ENCODE data around the gene HRH1. TPM values are rescaled to one million over a fixed set of nuclear protein-coding genes. Genes with fewer than 3 reads are reported as not detected.
A peak's percentile ranks its signal among the peaks of the same experiment; 100 is the strongest.

HRH1 gene
- polyA plus RNA-seq, 1 donor (not counting 4 experiments of a cell fraction or from before 2014, with no cell fraction given) = 13.9 TPM

DNA sequence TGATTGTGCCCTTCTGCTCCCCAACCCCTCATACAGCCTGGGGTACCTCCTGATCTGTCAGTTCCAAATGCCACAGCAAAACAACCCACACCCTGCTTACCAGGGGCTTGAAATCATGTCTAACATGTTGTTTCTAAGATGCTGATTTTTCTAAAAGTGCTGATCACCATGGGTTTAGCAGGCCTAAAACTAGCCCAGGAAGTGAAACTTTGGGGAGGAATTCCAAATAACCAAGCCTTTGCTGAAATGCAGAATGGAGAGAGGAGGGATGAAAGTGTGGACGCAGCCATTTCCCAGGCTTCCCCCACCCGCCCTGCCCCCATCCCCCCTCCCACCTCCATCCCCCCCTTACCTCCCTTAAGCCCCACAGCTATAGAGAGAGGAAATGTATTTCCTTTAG is 2.0 kb upstream of the HRH1 start:
- dilution Hi-C loops (cut with MboI; ENCODE audit: extremely low pct_ligation_motif_present, low sequenced_read_pairs) = no loop called here
- H3K36me3 ChIP-seq (ENCODE audit: control insufficient read depth in 2 of 2, extremely low read depth in 1 of 2, insufficient read depth in 2 of 2, low read length in 2 of 2) = no peaks in the 10 kb centered on the region
- DNase-seq (ENCODE audit: low read depth, low spot score) (no peak), FAIRE-seq (no peak)
- no peak overlapping the region for H3K4me2 ChIP-seq (ENCODE audit: control insufficient read depth, extremely low read depth, insufficient read depth, low read depth, low read length)
- H3K27me3 ChIP-seq (ENCODE audit: control insufficient read depth, extremely low read depth, insufficient read depth, low read length) = no peaks in the 10 kb centered on the region
- TF ChIP-seq, protein P1, sequence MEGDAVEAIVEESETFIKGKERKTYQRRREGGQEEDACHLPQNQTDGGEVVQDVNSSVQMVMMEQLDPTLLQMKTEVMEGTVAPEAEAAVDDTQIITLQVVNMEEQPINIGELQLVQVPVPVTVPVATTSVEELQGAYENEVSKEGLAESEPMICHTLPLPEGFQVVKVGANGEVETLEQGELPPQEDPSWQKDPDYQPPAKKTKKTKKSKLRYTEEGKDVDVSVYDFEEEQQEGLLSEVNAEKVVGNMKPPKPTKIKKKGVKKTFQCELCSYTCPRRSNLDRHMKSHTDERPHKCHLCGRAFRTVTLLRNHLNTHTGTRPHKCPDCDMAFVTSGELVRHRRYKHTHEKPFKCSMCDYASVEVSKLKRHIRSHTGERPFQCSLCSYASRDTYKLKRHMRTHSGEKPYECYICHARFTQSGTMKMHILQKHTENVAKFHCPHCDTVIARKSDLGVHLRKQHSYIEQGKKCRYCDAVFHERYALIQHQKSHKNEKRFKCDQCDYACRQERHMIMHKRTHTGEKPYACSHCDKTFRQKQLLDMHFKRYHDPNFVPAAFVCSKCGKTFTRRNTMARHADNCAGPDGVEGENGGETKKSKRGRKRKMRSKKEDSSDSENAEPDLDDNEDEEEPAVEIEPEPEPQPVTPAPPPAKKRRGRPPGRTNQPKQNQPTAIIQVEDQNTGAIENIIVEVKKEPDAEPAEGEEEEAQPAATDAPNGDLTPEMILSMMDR (optimal IDR thresholded peaks at IDR 0.05 in 1 of 3, IDR thresholded peaks at IDR 0.05 in 1 of 3, conservative IDR thresholded peaks at IDR 0.05 in 1 of 3; ENCODE audit: extremely low read depth in 1 of 3, insufficient read depth in 2 of 3, low read length in 3 of 3) = no peak
- TF ChIP-seq EZH2 (IDR thresholded peaks at IDR 0.05; ENCODE audit: low read length) = no peak
- H3K9me1 ChIP-seq (ENCODE audit: control insufficient read depth, extremely low read depth, insufficient read depth, low read length) = no peaks in the 10 kb centered on the region
- H3K9me3 ChIP-seq (ENCODE audit: control insufficient read depth, low read depth, low read length) = no peaks in the 10 kb centered on the region
- no peak overlapping the region for H3K27ac ChIP-seq (ENCODE audit: control insufficient read depth, insufficient read depth, low read length)
- no peak overlapping the region for H3K4me3 ChIP-seq (ENCODE audit: control insufficient read depth in 2 of 3, extremely low read depth in 1 of 3, insufficient read depth in 2 of 3, low read depth in 1 of 3, low read length in 3 of 3)
- H4K20me1 ChIP-seq (ENCODE audit: control insufficient read depth, extremely low read depth, insufficient read depth, low read length) = no peaks in the 10 kb centered on the region
- peaks cover 14% of the 10 kb centered on the region for H3K4me1 ChIP-seq (ENCODE audit: control insufficient read depth, extremely low read depth, insufficient read depth, low read length)
- peaks cover 12% of the 10 kb centered on the region for H3K79me2 ChIP-seq (ENCODE audit: control insufficient read depth, insufficient read depth, low read length)
- H3K9ac ChIP-seq (ENCODE audit: control insufficient read depth, extremely low read depth, insufficient read depth, low read length) = no peak overlapping the region
- H2AFZ ChIP-seq (ENCODE audit: control insufficient read depth, low read length) = no peak overlapping the region

DNA sequence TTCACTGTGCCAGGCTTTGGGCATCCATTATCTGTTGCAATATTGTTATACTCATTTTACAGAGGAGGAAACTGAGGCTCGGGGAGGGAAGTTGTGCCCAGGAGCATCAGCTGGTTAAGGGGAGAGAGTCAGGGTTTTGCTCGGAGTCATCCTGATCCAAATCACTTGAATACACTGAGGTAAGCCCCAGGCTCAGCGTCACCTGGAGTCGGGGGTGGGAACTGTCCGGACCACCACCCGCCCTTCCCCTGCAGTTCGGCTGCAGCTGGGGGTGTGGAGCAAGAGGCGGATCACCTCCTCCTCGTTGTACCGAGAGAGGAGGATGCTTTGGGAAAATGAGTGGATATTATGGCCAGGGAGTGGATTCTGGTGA is 646 bp downstream of the HRH1 start:
- Histone ChIP-seq H3K4me1 (ENCODE audit: control insufficient read depth, extremely low read depth, insufficient read depth, low read length) (peaks cover 11% of the 10 kb centered on the region), H3K4me2 (ENCODE audit: control insufficient read depth, extremely low read depth, insufficient read depth, low read depth, low read length) (peak overlapping the region; percentile 84), H3K36me3 (ENCODE audit: control insufficient read depth in 2 of 2, extremely low read depth in 1 of 2, insufficient read depth in 2 of 2, low read length in 2 of 2) (no peaks in the 10 kb centered on the region), H3K4me3 (ENCODE audit: control insufficient read depth in 2 of 3, extremely low read depth in 1 of 3, insufficient read depth in 2 of 3, low read depth in 1 of 3, low read length in 3 of 3) (peak overlapping the region; percentile 42 to 73 (median 54)), H4K20me1 (ENCODE audit: control insufficient read depth, extremely low read depth, insufficient read depth, low read length) (no peaks in the 10 kb centered on the region), H3K27me3 (ENCODE audit: control insufficient read depth, extremely low read depth, insufficient read depth, low read length) (no peaks in the 10 kb centered on the region), H3K79me2 (ENCODE audit: control insufficient read depth, insufficient read depth, low read length) (peaks cover 15% of the 10 kb centered on the region), H2AFZ (ENCODE audit: control insufficient read depth, low read length) (peak overlapping the region; percentile 69), H3K9ac (ENCODE audit: control insufficient read depth, extremely low read depth, insufficient read depth, low read length) (peak overlapping the region; percentile 79), H3K27ac (ENCODE audit: control insufficient read depth, insufficient read depth, low read length) (peak overlapping the region; percentile 39), H3K9me1 (ENCODE audit: control insufficient read depth, extremely low read depth, insufficient read depth, low read length) (no peaks in the 10 kb centered on the region), H3K9me3 (ENCODE audit: control insufficient read depth, low read depth, low read length) (no peaks in the 10 kb centered on the region)
- DNase-seq (ENCODE audit: low read depth, low spot score) = no peak
- dilution Hi-C loops (cut with MboI; ENCODE audit: extremely low pct_ligation_motif_present, low sequenced_read_pairs) = no loop called here
- FAIRE-seq = no peak
- TF ChIP-seq, protein P1 (optimal IDR thresholded peaks at IDR 0.05 in 1 of 3, IDR thresholded peaks at IDR 0.05 in 1 of 3, conservative IDR thresholded peaks at IDR 0.05 in 1 of 3; ENCODE audit: extremely low read depth in 1 of 3, insufficient read depth in 2 of 3, low read length in 3 of 3) = peak in 1 of 3 experiments; percentile 55
- no peak for TF ChIP-seq EZH2 (IDR thresholded peaks at IDR 0.05; ENCODE audit: low read length)

Measured in keratinocyte (primary cell).